Keratinocyte (primary cell): ENCODE data around the gene MIF4GD. TPM values are rescaled to one million over a fixed set of nuclear protein-coding genes. Genes with fewer than 3 reads are reported as not detected.
A peak's percentile ranks its signal among the peaks of the same experiment; 100 is the strongest.

Experiments used
- DNase-seq: peaks from one replicate; pipeline ENCODE4 v3.0.0-alpha.2; 2011; ENCODE audit warnings: low read depth, missing footprints, low spot score
- FAIRE-seq: peaks from 2 replicates; lab custom pipeline; 2011; peaks lifted over from hg19 to GRCh38; lab: Jason Lieb, UNC
- H2AFZ ChIP-seq: 2 replicates; pipeline ENCODE4 v1.6.0; 2012; ENCODE audit warnings: low read length, control low read depth, inconsistent platforms; ENCODE audit not compliant: control insufficient read depth
- H3K27ac ChIP-seq: 2 replicates; pipeline ENCODE4 v1.5.1; 2011; ENCODE audit warnings: low read length; ENCODE audit not compliant: control insufficient read depth, insufficient read depth
- H3K27me3 ChIP-seq: 3 replicates; pipeline ENCODE4 v1.6.0; 2011; ENCODE audit warnings: low read length; ENCODE audit not compliant: control insufficient read depth, insufficient read depth; ENCODE audit errors: extremely low read depth
- H3K36me3 ChIP-seq, 2 experiments: 2 replicates in 1 of 2; 3 replicates in 1 of 2; pipeline ENCODE4 v1.5.1; 2011; ENCODE audit warnings: low read length in 2 of 2, mild to moderate bottlenecking in 1 of 2; ENCODE audit not compliant: control insufficient read depth in 2 of 2, insufficient read depth in 2 of 2; ENCODE audit errors: extremely low read depth in 1 of 2
- H3K4me1 ChIP-seq: 3 replicates; pipeline ENCODE4 v1.5.1; 2011; ENCODE audit warnings: low read length; ENCODE audit not compliant: control insufficient read depth, insufficient read depth; ENCODE audit errors: extremely low read depth
- H3K4me2 ChIP-seq: 3 replicates; pipeline ENCODE4 v1.6.0; 2011; ENCODE audit warnings: low read depth, low read length; ENCODE audit not compliant: control insufficient read depth, insufficient read depth; ENCODE audit errors: extremely low read depth
- H3K4me3 ChIP-seq, 3 experiments: fragments of 200-600 bp in 1 of 3; sonication (generic) in 1 of 3; 2 replicates in 2 of 3; 3 replicates in 1 of 3; pipeline ENCODE4 v1.5.1; 2011 to 2016; ENCODE audit warnings: low read length in 3 of 3, mild to moderate bottlenecking in 3 of 3, control low read depth in 2 of 3, inconsistent platforms in 1 of 3, low read depth in 1 of 3, mixed read lengths in 1 of 3, mixed run types in 1 of 3, moderate library complexity in 1 of 3; ENCODE audit not compliant: control insufficient read depth in 2 of 3, insufficient read depth in 2 of 3; ENCODE audit errors: extremely low read depth in 1 of 3
- H3K79me2 ChIP-seq: 2 replicates; pipeline ENCODE4 v1.6.0; 2012; ENCODE audit warnings: low read length; ENCODE audit not compliant: control insufficient read depth, insufficient read depth
- H3K9ac ChIP-seq: 3 replicates; pipeline ENCODE4 v1.6.0; 2011; ENCODE audit warnings: low read length; ENCODE audit not compliant: control insufficient read depth, insufficient read depth; ENCODE audit errors: extremely low read depth
- H3K9me1 ChIP-seq: 3 replicates; pipeline ENCODE4 v1.6.0; 2011; ENCODE audit warnings: low read length; ENCODE audit not compliant: control insufficient read depth, insufficient read depth; ENCODE audit errors: extremely low read depth
- H3K9me3 ChIP-seq: 2 replicates; pipeline ENCODE4 v1.5.1; 2012; ENCODE audit warnings: low read depth, low read length; ENCODE audit not compliant: control insufficient read depth
- H4K20me1 ChIP-seq: 3 replicates; pipeline ENCODE4 v1.6.0; 2011; ENCODE audit warnings: low read length; ENCODE audit not compliant: control insufficient read depth, insufficient read depth; ENCODE audit errors: extremely low read depth
- EZH2 ChIP-seq: IDR thresholded peaks from one replicate; pipeline ENCODE4 v1.6.1; 2012; ENCODE audit warnings: inconsistent platforms, mild to moderate bottlenecking, low read length, moderate library complexity
- dilution Hi-C: fragments of 300-500 bp; cut with MboI; formaldehyde crosslinking; loops from one replicate; pipeline ENCODE4 v1.7.0; 2020; ENCODE audit warnings: low sequenced_read_pairs; ENCODE audit not compliant: extremely low pct_ligation_motif_present
- polyA plus RNA-seq, 5 experiments: library from polyadenylated mRNA; depleted of rRNA in 3 of 5; stranded (reverse) in 3 of 5; stranded (forward) in 1 of 5; unstranded in 1 of 5; fragments of >200 nt; gene quantifications; 1 replicate in 1 of 5; 2 replicates in 3 of 5; 3 replicates in 1 of 5; pipeline versions ENCODE4 v1.2.1 to v1.2.3, GENCODE V29; 2011 to 2012; ENCODE audit warnings: missing spikeins in 2 of 5, low read depth in 1 of 5, low replicate concordance in 1 of 5
- TF ChIP-seq, protein P1 (sequence below), 3 experiments: IDR thresholded peaks in 1 of 3; conservative IDR thresholded peaks in 1 of 3; optimal IDR thresholded peaks in 1 of 3; 2 replicates in 2 of 3; 3 replicates in 1 of 3; pipeline versions ENCODE3 to v1.5.1; 2011; ENCODE audit warnings: low read length in 3 of 3, mild to moderate bottlenecking in 3 of 3, moderate library complexity in 2 of 3, control low read depth in 1 of 3, inconsistent platforms in 1 of 3; ENCODE audit not compliant: insufficient read depth in 2 of 3; ENCODE audit errors: extremely low read depth in 1 of 3

Gene MIF4GD
- polyA plus RNA-seq, 1 donor (not counting 4 experiments of a cell fraction or from before 2014, with no cell fraction given) = 15.9 TPM

GRCh38 chr17:75262112-75262606 is 8.9 kb downstream of the MIF4GD start:
- peak overlapping the region; percentile 99 for H3K27ac ChIP-seq
- peaks cover 53% of the 10 kb centered on the region for H3K79me2 ChIP-seq
- no peaks in the 10 kb centered on the region for H4K20me1 ChIP-seq
- dilution Hi-C loops = no loop called here
- no peaks in the 10 kb centered on the region for H3K27me3 ChIP-seq
- FAIRE-seq = no peak
- H3K4me2 ChIP-seq = peak overlapping the region; percentile 81
- peak overlapping the region; percentile 100 for H3K9ac ChIP-seq
- no peak for DNase-seq
- peak overlapping the region; percentile 77 to 97 (median 96) for H3K4me3 ChIP-seq
- TF ChIP-seq, protein P1, sequence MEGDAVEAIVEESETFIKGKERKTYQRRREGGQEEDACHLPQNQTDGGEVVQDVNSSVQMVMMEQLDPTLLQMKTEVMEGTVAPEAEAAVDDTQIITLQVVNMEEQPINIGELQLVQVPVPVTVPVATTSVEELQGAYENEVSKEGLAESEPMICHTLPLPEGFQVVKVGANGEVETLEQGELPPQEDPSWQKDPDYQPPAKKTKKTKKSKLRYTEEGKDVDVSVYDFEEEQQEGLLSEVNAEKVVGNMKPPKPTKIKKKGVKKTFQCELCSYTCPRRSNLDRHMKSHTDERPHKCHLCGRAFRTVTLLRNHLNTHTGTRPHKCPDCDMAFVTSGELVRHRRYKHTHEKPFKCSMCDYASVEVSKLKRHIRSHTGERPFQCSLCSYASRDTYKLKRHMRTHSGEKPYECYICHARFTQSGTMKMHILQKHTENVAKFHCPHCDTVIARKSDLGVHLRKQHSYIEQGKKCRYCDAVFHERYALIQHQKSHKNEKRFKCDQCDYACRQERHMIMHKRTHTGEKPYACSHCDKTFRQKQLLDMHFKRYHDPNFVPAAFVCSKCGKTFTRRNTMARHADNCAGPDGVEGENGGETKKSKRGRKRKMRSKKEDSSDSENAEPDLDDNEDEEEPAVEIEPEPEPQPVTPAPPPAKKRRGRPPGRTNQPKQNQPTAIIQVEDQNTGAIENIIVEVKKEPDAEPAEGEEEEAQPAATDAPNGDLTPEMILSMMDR (optimal IDR thresholded peaks at IDR 0.05 in 1 of 3, IDR thresholded peaks at IDR 0.05 in 1 of 3, conservative IDR thresholded peaks at IDR 0.05 in 1 of 3; ENCODE audit: extremely low read depth in 1 of 3, insufficient read depth in 2 of 3, low read length in 3 of 3) = no peak
- no peak for TF ChIP-seq EZH2
- peaks cover 14 to 21% of the 10 kb centered on the region in 2 experiments for H3K36me3 ChIP-seq
- H2AFZ ChIP-seq = peak overlapping the region; percentile 89
- H3K9me1 ChIP-seq = no peaks in the 10 kb centered on the region
- H3K9me3 ChIP-seq = no peaks in the 10 kb centered on the region
- peaks cover 13% of the 10 kb centered on the region for H3K4me1 ChIP-seq

- H2AFZ ChIP-seq = peak within 1 kb of the TSS; percentile 94
- TF ChIP-seq EZH2 = no peak
- TF ChIP-seq, protein P1 (optimal IDR thresholded peaks at IDR 0.05 in 1 of 3, IDR thresholded peaks at IDR 0.05 in 1 of 3, conservative IDR thresholded peaks at IDR 0.05 in 1 of 3; ENCODE audit: extremely low read depth in 1 of 3, insufficient read depth in 2 of 3, low read length in 3 of 3) = no peak
- H3K4me3 ChIP-seq = peak within 1 kb of the TSS; percentile 77 to 97 (median 96)
- dilution Hi-C loops = no loop called here
- H3K9ac ChIP-seq = peak within 1 kb of the TSS; percentile 100
- peaks cover 14 to 15% of the 10 kb centered on the region in 2 experiments for H3K36me3 ChIP-seq
- no peaks in the 10 kb centered on the region for H3K9me1 ChIP-seq
- peak within 1 kb of the TSS; percentile 99 for H3K27ac ChIP-seq
- peak; percentile 52 for DNase-seq
- no peak for FAIRE-seq
- peak within 1 kb of the TSS; percentile 89 for H3K4me2 ChIP-seq
- H3K4me1 ChIP-seq = peaks cover 13% of the 10 kb centered on the region
- H3K27me3 ChIP-seq = no peaks in the 10 kb centered on the region
- no peaks in the 10 kb centered on the region for H3K9me3 ChIP-seq
- H3K79me2 ChIP-seq = peaks cover 55% of the 10 kb centered on the region
- no peaks in the 10 kb centered on the region for H4K20me1 ChIP-seq
Measured at GRCh38 chr17:75261336-75262111, 9.5 kb downstream of the MIF4GD start, which contains the start of the genes GGA3 and MRPS7. GGA3 (minus strand) TSS chr17:75261606; CDS start chr17:75261587, 19 bp downstream. MRPS7 (plus strand) TSS chr17:75261879; CDS start chr17:75261901, 22 bp downstream.
